A549 (cell line): ENCODE data around the gene SLC35F3. TPM values are rescaled to one million over a fixed set of nuclear protein-coding genes. Genes with fewer than 3 reads are reported as not detected.

Experiments
- ATAC-seq, 2 experiments: fragments of 200-7000 bp in 1 of 2; fragments of >200 bp in 1 of 2; cut with Nextera tagmentation in 1 of 2; cut with Tn5 transposase in 1 of 2; 3 replicates each; pipeline versions ENCODE4 v1.8.0 to v1.9.1; 2018 to 2020; ENCODE audit warnings: mild to moderate bottlenecking in 1 of 2, moderate library complexity in 1 of 2
- CTCF ChIA-PET: fragments of 300-600 bp; sonication (Branson Sonifier 250); formaldehyde crosslinking; extraction: SDS; loops from one replicate; lab custom pipeline; 2021; ENCODE audit warnings: antibody characterized with exemption, inconsistent platforms; lab: Yijun Ruan, JAX
- POLR2A ChIA-PET: fragments of 350-600 bp; formaldehyde crosslinking; extraction: SDS; loops from one replicate; lab custom pipeline; 2021; ENCODE audit warnings: antibody characterized with exemption, inconsistent platforms; lab: Yijun Ruan, JAX
- DNase-seq, 2 experiments: peaks; one replicate each; pipeline versions ENCODE4 v3.0.0 to v3.0.0-alpha.2; 2011 to 2016; ENCODE audit warnings: low read depth in 1 of 2, low spot score in 1 of 2
- FAIRE-seq: peaks from 2 replicates; lab custom pipeline; 2011; peaks lifted over from hg19 to GRCh38; lab: Jason Lieb, UNC
- H3K27ac ChIP-seq, 2 experiments: fragments of >200 bp; sonication (Bioruptor Twin); formaldehyde crosslinking; 3 replicates each; pipeline ENCODE4 v1.5.1; 2016 to 2017
- H3K4me1 ChIP-seq: fragments of >200 bp; sonication (Bioruptor Twin); formaldehyde crosslinking; 3 replicates; pipeline ENCODE4 v1.6.1; 2016
- H3K4me2 ChIP-seq: fragments of >200 bp; sonication (Bioruptor Twin); formaldehyde crosslinking; 3 replicates; pipeline ENCODE4 v1.6.1; 2016
- H3K4me3 ChIP-seq: fragments of >200 bp; sonication (Bioruptor Twin); formaldehyde crosslinking; 3 replicates; pipeline ENCODE4 v1.5.1; 2016
- H3K9me3 ChIP-seq: fragments of >200 bp; sonication (Bioruptor Twin); formaldehyde crosslinking; 3 replicates; pipeline ENCODE4 v1.6.1; 2016
- CEBPB ChIP-seq, 2 experiments: fragments of >200 bp in 1 of 2; sonication (Bioruptor Twin) in 1 of 2; formaldehyde crosslinking in 1 of 2; IDR thresholded peaks; 2 replicates each; pipeline ENCODE4 v1.6.1; 2012 to 2016
- CHD2 ChIP-seq: fragments of 150-350 bp; IDR thresholded peaks from 2 replicates; pipeline ENCODE4 v1.6.1; 2014; ENCODE audit warnings: low read length; ENCODE audit not compliant: partially characterized antibody
- FOSL2 ChIP-seq, 2 experiments: fragments of 450-650 bp in 1 of 2; fragments of >200 bp in 1 of 2; sonication (Bioruptor Twin) in 1 of 2; formaldehyde crosslinking; IDR thresholded peaks; 2 replicates each; pipeline versions ENCODE4 v1.5.0 to v1.6.1; 2016 to 2020; ENCODE audit warnings: mild to moderate bottlenecking in 1 of 2, moderate library complexity in 1 of 2
- HDAC2 ChIP-seq: fragments of 200-600 bp; sonication (generic); IDR thresholded peaks from 2 replicates; pipeline ENCODE4 v1.6.1; 2016
- HES2 ChIP-seq: fragments of >200 bp; sonication (Bioruptor Twin); formaldehyde crosslinking; IDR thresholded peaks from 2 replicates; pipeline ENCODE4 v1.6.1; 2016
- HEYL ChIP-seq: fragments of 250-450 bp; sonication (Bioruptor Pico); IDR thresholded peaks from 2 replicates; pipeline ENCODE4 v1.8.0; 2021; ENCODE audit warnings: mild to moderate bottlenecking, moderate library complexity
- HOXB13 ChIP-seq: fragments of 250-450 bp; sonication (Bioruptor Pico); IDR thresholded peaks from 2 replicates; pipeline ENCODE4 v1.5.0; 2020; ENCODE audit warnings: low read depth, mild to moderate bottlenecking, moderate library complexity
- HOXB5 ChIP-seq: fragments of 250-450 bp; sonication (Bioruptor Pico); IDR thresholded peaks from 2 replicates; pipeline ENCODE4 v1.5.0; 2020; ENCODE audit warnings: mild to moderate bottlenecking, moderate library complexity
- KDM5A ChIP-seq: fragments of 200-600 bp; sonication (generic); IDR thresholded peaks from 2 replicates; pipeline ENCODE4 v1.6.1; 2016; ENCODE audit warnings: antibody characterized with exemption, mild to moderate bottlenecking
- MAFK ChIP-seq: fragments of 450-650 bp; IDR thresholded peaks from 2 replicates; pipeline ENCODE4 v1.6.1; 2014; ENCODE audit not compliant: partially characterized antibody
- MAZ ChIP-seq: fragments of 150-350 bp; IDR thresholded peaks from 2 replicates; pipeline ENCODE4 v1.6.1; 2014; ENCODE audit warnings: antibody characterized with exemption, low read depth, low read length, borderline replicate concordance
- NFE2L2 ChIP-seq: fragments of 150-350 bp; conservative IDR thresholded peaks from 2 replicates; pipeline ENCODE4 v1.6.1; 2014; ENCODE audit warnings: low read length
- POLR2AphosphoS2 ChIP-seq: conservative IDR thresholded peaks from 2 replicates; pipeline ENCODE4 v1.6.1; 2012; ENCODE audit warnings: low read length, improper control_type of control experiment, inconsistent platforms
- RAD21 ChIP-seq, 2 experiments: fragments of >200 bp in 1 of 2; sonication (Bioruptor Twin) in 1 of 2; formaldehyde crosslinking in 1 of 2; IDR thresholded peaks in 1 of 2; conservative IDR thresholded peaks in 1 of 2; 2 replicates in 1 of 2; 3 replicates in 1 of 2; pipeline ENCODE4 v1.6.1; 2012 to 2018; ENCODE audit warnings: inconsistent platforms in 1 of 2
- SMC3 ChIP-seq: fragments of >200 bp; sonication (Bioruptor Twin); formaldehyde crosslinking; IDR thresholded peaks from 3 replicates; pipeline ENCODE4 v1.6.1; 2018; ENCODE audit warnings: inconsistent platforms
- TFCP2L1 ChIP-seq: fragments of 250-450 bp; sonication (Bioruptor Pico); IDR thresholded peaks from 2 replicates; pipeline ENCODE4 v1.5.0; 2021; ENCODE audit warnings: mild to moderate bottlenecking
- ZC3H11A ChIP-seq: fragments of 450-650 bp; IDR thresholded peaks from 2 replicates; pipeline ENCODE4 v1.6.1; 2014; ENCODE audit warnings: antibody characterized with exemption, mild to moderate bottlenecking
- ZFP36 ChIP-seq: fragments of 450-650 bp; IDR thresholded peaks from 2 replicates; pipeline ENCODE4 v1.6.1; 2014; ENCODE audit warnings: borderline replicate concordance; ENCODE audit not compliant: partially characterized antibody
- WGBS: methylation state at CpG from one replicate; pipeline ENCODE4 v1.1.6; 2017; ENCODE audit errors: missing lambda C conversion rate; 5-methylcytosine and 5-hydroxymethylcytosine counted together
- polyA plus RNA-seq, 4 experiments: library from polyadenylated mRNA; depleted of rRNA in 3 of 4; stranded (reverse); fragments of >200 nt; fragmentation: RNase III in 1 of 4; extraction: RNeasy Plus Mini Kit Qiagen cat#74134 plus additional on column Dnase treatment in 1 of 4; gene quantifications; 2 replicates in 3 of 4; 3 replicates in 1 of 4; pipeline ENCODE4 v1.2.3, GENCODE V29; 2011 to 2017
- TF ChIP-seq, protein P1 (sequence below): fragments of 150-350 bp; IDR thresholded peaks from 2 replicates; pipeline ENCODE4 v1.6.1; 2014; ENCODE audit warnings: low read depth, mild to moderate bottlenecking, low read length
- TF ChIP-seq, protein P2 (sequence below): fragments of >200 bp; sonication (Bioruptor Twin); formaldehyde crosslinking; IDR thresholded peaks from 3 replicates; pipeline ENCODE4 v1.5.1; 2016
- TF ChIP-seq, protein P3 (sequence below): fragments of 250-450 bp; sonication (Bioruptor Pico); IDR thresholded peaks from 2 replicates; pipeline ENCODE4 v1.5.0; 2020; ENCODE audit warnings: low read depth, mild to moderate bottlenecking, moderate library complexity

Gene SLC35F3
- polyA plus RNA-seq, 2 of the 4 experiments (the other 2 are of a cell fraction) = 5.5 to 7.8 TPM

DNA sequence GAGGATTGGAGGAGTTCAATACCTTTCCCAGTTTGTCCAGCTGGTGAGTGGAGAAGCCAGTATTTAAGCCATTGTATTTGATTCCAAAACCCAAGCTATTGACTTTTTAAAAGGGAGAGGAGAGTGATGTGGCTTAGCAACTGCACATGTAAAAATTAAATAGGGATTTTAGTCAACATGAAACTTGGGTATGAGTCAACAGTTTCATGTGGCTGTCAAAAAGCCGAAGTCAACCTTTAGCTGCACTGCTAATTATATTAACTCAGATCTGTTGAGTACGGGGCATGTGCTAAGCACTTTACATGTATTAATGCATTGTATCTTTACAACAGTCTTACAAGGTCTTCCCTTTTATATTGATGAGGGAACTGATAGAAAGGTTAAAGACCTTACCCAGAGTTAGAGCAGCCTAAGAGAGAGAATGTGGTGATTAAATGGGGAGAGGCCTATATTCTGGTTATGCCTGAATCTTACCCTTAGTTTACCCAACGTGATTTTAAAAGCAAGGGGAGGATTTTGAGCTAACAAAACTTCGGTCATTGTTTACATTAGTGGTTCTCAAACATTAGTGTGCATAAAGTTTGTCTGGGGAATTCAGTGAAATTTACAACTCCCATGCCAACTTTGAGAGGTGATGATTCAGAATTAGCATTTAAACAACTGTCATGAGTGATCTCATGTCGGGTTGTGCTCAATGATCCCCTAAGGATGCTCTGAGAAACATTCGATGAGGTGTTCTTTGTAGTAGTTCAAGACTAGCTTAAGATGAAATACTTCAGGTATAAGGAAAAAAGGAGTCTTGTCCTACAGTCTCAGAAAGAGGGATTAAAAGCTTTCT, 6.9 kb upstream of the SLC35F3 start (continued):
- TF ChIP-seq, protein P1, sequence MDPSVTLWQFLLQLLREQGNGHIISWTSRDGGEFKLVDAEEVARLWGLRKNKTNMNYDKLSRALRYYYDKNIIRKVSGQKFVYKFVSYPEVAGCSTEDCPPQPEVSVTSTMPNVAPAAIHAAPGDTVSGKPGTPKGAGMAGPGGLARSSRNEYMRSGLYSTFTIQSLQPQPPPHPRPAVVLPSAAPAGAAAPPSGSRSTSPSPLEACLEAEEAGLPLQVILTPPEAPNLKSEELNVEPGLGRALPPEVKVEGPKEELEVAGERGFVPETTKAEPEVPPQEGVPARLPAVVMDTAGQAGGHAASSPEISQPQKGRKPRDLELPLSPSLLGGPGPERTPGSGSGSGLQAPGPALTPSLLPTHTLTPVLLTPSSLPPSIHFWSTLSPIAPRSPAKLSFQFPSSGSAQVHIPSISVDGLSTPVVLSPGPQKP = no peak
- TF ChIP-seq TFCP2L1 (CRISPR knock-in tag) = no peak

- no peak for ATAC-seq
- WGBS = 42% methylated on average over 3 of the region's 3 CpGs
- H3K9me3 ChIP-seq = peaks cover 5% of the 10 kb centered on the region; the same call in 1 of the 3 replicates
- POLR2A ChIA-PET = no interaction called here
- no peak overlapping the region for H3K4me2 ChIP-seq
- FAIRE-seq = no peak
- TF ChIP-seq SMC3 (no peak), POLR2AphosphoS2 (no peak), CEBPB (IDR thresholded peaks at IDR 0.05) (no peak), HOXB5 (CRISPR knock-in tag) (no peak), ZFP36 (no peak), HES2 (no peak), NFE2L2 (no peak), CHD2 (no peak), HDAC2 (no peak), RAD21 (conservative IDR thresholded peaks at IDR 0.05 in 1 of 2, IDR thresholded peaks at IDR 0.05 in 1 of 2) (no peak), HOXB13 (no peak), MAFK (no peak), HEYL (CRISPR knock-in tag) (no peak), KDM5A (no peak), FOSL2 (IDR thresholded peaks at IDR 0.05) (no peak), FOSL2 (CRISPR knock-in tag; IDR thresholded peaks at IDR 0.05) (no peak), MAZ (no peak), ZC3H11A (no peak)
- TF ChIP-seq, protein P2, sequence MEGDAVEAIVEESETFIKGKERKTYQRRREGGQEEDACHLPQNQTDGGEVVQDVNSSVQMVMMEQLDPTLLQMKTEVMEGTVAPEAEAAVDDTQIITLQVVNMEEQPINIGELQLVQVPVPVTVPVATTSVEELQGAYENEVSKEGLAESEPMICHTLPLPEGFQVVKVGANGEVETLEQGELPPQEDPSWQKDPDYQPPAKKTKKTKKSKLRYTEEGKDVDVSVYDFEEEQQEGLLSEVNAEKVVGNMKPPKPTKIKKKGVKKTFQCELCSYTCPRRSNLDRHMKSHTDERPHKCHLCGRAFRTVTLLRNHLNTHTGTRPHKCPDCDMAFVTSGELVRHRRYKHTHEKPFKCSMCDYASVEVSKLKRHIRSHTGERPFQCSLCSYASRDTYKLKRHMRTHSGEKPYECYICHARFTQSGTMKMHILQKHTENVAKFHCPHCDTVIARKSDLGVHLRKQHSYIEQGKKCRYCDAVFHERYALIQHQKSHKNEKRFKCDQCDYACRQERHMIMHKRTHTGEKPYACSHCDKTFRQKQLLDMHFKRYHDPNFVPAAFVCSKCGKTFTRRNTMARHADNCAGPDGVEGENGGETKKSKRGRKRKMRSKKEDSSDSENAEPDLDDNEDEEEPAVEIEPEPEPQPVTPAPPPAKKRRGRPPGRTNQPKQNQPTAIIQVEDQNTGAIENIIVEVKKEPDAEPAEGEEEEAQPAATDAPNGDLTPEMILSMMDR = no peak
- TF ChIP-seq, protein P3, sequence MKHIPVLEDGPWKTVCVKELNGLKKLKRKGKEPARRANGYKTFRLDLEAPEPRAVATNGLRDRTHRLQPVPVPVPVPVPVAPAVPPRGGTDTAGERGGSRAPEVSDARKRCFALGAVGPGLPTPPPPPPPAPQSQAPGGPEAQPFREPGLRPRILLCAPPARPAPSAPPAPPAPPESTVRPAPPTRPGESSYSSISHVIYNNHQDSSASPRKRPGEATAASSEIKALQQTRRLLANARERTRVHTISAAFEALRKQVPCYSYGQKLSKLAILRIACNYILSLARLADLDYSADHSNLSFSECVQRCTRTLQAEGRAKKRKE (CRISPR knock-in tag) = no peak
- TF ChIP-seq, all 56 proteins: peak for 0
- Histone ChIP-seq H3K27ac (no peak overlapping the region), H3K4me1 (peaks cover 17% of the 10 kb centered on the region), H3K4me3 (no peak overlapping the region)
- CTCF ChIA-PET = interaction anchor here (1.6 kb wide), 1 partner anchor 460 kb away, joined by 8 read pairs; no protein-coding TSS in a partner anchor
- DNase-seq = no peak
Measured at GRCh38 chr1:233901495-233901894, 3.0 kb upstream of the SLC35F3 start.
